ENCODE measurements around the gene APPL1. TPM values are rescaled to one million over a fixed set of nuclear protein-coding genes. Genes with fewer than 3 reads are reported as not detected.

Gene APPL1
- total RNA-seq, 1 donor from 2014 or later = 34.1 TPM

DNA sequence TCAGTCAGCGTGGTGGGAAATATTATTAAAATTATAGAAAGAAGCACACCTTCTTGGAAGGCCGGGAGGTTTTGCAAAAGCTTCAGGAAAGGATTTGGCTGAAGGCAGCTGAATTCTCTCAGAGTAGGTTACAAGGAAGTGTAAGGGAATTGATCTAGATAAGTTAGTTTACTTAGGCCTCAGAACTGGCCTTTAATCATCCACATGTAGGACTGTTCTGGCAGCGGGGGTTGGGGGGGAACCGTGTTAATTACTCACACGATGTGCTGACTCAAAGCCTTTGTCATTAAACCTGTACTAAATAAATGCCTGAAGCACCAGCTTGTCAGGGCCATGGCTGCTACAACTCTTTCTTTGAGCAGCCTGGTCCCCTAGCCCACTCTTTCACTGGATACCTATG is 52.2 kb downstream of the APPL1 start:
- DNase-seq (ENCODE audit: low spot score) = no peak
- H3K27ac Mint-ChIP-seq (ENCODE audit: unreplicated experiment) = no peak overlapping the region
- peaks cover 3% of the 10 kb centered on the region for H3K4me1 Mint-ChIP-seq (ENCODE audit: low read depth)
- TF ChIP-seq CTCF (IDR thresholded peaks at IDR 0.05) = no peak
- H3K4me3 Mint-ChIP-seq (ENCODE audit: unreplicated experiment) = no peak overlapping the region
- H3K9me3 Mint-ChIP-seq (ENCODE audit: low read depth) = no peaks in the 10 kb centered on the region
- no peaks in the 10 kb centered on the region for H3K27me3 Mint-ChIP-seq (ENCODE audit: low read depth)
- H3K36me3 Mint-ChIP-seq (ENCODE audit: low read depth) = no peaks in the 10 kb centered on the region

GRCh38 chr3:57281715-57282114 is 54.2 kb downstream of the APPL1 start:
- H3K27me3 Mint-ChIP-seq (ENCODE audit: low read depth) = no peaks in the 10 kb centered on the region

DNA sequence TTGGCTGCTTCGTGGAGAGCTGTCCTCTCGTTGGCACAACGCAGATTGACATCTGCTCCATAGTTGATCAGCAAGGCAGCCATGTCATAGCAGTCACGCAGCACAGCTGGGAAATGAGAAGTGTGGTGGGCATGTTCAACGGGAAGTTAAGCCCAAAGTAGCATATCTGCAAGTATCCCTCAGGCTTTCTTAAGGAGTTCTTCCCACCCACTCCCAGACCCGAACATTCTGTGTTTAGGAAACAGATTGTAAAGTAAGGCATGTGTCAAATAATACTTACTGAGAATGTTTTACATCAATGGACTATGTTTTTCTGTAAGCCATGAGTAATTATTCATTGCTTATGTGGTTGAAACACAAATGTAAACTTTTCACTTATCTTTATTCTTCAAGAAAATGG is 55.8 kb downstream of the APPL1 start:
- H3K9me3 Mint-ChIP-seq (ENCODE audit: low read depth) = peaks cover 6% of the 10 kb centered on the region
- TF ChIP-seq CTCF (IDR thresholded peaks at IDR 0.05) = no peak
- H3K4me1 Mint-ChIP-seq (ENCODE audit: low read depth) = peaks cover 3% of the 10 kb centered on the region
- no peak overlapping the region for H3K4me3 Mint-ChIP-seq (ENCODE audit: unreplicated experiment)
- H3K27me3 Mint-ChIP-seq (ENCODE audit: low read depth) = no peaks in the 10 kb centered on the region
- no peaks in the 10 kb centered on the region for H3K36me3 Mint-ChIP-seq (ENCODE audit: low read depth)
- DNase-seq (ENCODE audit: low spot score) = no peak
- H3K27ac Mint-ChIP-seq (ENCODE audit: unreplicated experiment) = no peak overlapping the region

More at GRCh38 chr3:57281715-57282114, 54.2 kb downstream of the APPL1 start:
- H3K4me3 Mint-ChIP-seq (ENCODE audit: unreplicated experiment) = no peak overlapping the region
- no peak overlapping the region for H3K27ac Mint-ChIP-seq (ENCODE audit: unreplicated experiment)
- DNase-seq (ENCODE audit: low spot score) = no peak
- H3K36me3 Mint-ChIP-seq (ENCODE audit: low read depth) = no peaks in the 10 kb centered on the region
- TF ChIP-seq CTCF (IDR thresholded peaks at IDR 0.05) = no peak
- peaks cover 5% of the 10 kb centered on the region for H3K9me3 Mint-ChIP-seq (ENCODE audit: low read depth)
- peaks cover 3% of the 10 kb centered on the region for H3K4me1 Mint-ChIP-seq (ENCODE audit: low read depth)

DNA sequence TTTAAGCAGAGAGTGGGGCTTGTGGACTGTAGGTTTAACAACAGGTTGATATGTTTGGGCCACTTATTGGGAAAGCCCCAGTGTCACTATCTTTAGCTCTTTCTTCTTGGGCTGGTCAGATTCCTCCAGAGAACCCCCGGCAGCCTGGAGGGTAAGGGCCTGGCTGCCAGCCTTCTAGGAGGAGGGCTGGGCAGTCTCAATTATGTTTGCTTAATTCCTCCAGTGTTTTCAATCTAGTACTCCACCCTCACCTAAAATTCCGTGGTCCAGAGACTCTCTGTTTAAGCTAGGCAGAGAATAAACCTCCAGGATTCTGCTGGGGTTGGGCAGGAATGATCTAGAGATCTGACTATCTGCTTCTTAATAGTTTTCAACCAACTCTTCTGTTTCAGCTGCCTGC is 59.7 kb downstream of the APPL1 start:
- Mint-ChIP-seq H3K27me3 (ENCODE audit: low read depth) (peaks cover 4% of the 10 kb centered on the region), H3K4me1 (ENCODE audit: low read depth) (no peaks in the 10 kb centered on the region), H3K9me3 (ENCODE audit: low read depth) (peaks cover 6% of the 10 kb centered on the region), H3K36me3 (ENCODE audit: low read depth) (no peaks in the 10 kb centered on the region), H3K4me3 (ENCODE audit: unreplicated experiment) (no peak overlapping the region), H3K27ac (ENCODE audit: unreplicated experiment) (no peak overlapping the region)
- TF ChIP-seq CTCF (IDR thresholded peaks at IDR 0.05) = no peak
- DNase-seq (ENCODE audit: low spot score) = no peak

DNA sequence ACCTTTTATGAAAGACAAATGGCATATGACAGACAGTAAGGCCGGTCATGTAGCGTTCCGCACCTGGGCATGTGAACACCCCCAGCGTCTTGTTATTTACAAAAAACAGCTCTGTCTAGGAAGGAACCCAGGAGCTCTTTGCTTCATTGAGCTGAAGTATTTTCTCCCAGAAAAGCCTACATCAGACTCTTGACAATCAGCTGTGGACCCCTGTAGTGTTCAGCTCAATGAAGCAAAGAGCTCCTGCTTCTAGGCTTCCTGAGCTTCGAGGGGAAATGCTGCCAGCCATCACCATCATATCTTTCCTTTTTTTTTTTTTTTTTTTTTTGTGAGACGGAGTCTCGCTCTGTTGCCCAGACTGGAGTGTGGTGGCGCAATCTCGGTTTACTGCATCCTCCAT is 60.9 kb downstream of the APPL1 start:
- DNase-seq (ENCODE audit: low spot score) = no peak
- Mint-ChIP-seq H3K27me3 (ENCODE audit: low read depth) (peaks cover 4% of the 10 kb centered on the region), H3K27ac (ENCODE audit: unreplicated experiment) (no peak overlapping the region), H3K4me1 (ENCODE audit: low read depth) (peaks cover 6% of the 10 kb centered on the region), H3K9me3 (ENCODE audit: low read depth) (peaks cover 6% of the 10 kb centered on the region), H3K36me3 (ENCODE audit: low read depth) (no peaks in the 10 kb centered on the region), H3K4me3 (ENCODE audit: unreplicated experiment) (no peak overlapping the region)
- no peak for TF ChIP-seq CTCF (IDR thresholded peaks at IDR 0.05)
